Activated T-cell treated with anti-CD3 and anti-CD28 coated beads, Interleukin-2, amount 50 U/mL, for 24 hours (primary cell): ENCODE data around the gene CELF1.

ENCODE experiments used
- DNase-seq: peaks from one replicate; pipeline ENCODE4 v3.0.0-alpha.2; 2020
- H3K27ac Mint-ChIP-seq: 2 replicates; pipeline ENCODE4 v1.8.0; 2020; ENCODE audit warnings: mild to moderate bottlenecking, mixed read lengths
- H3K27me3 Mint-ChIP-seq: 2 replicates; pipeline ENCODE4 v1.8.0; 2020; ENCODE audit warnings: mixed read lengths
- H3K36me3 Mint-ChIP-seq: 2 replicates; pipeline ENCODE4 v1.8.0; 2020; ENCODE audit warnings: low read depth, mixed read lengths
- H3K4me1 Mint-ChIP-seq: 2 replicates; pipeline ENCODE4 v1.8.0; 2020; ENCODE audit warnings: low read depth, mixed read lengths
- H3K4me3 Mint-ChIP-seq: 2 replicates; pipeline ENCODE4 v1.8.0; 2020; ENCODE audit warnings: mild to moderate bottlenecking, moderate library complexity, mixed read lengths
- H3K9me3 Mint-ChIP-seq: 2 replicates; pipeline ENCODE4 v1.8.0; 2020; ENCODE audit warnings: mixed read lengths

The CELF1 gene

GRCh38 chr11:47502767-47503166 is 50.2 kb downstream of the CELF1 start:
- H3K36me3 Mint-ChIP-seq, result peaks cover 45% of the 10 kb centered on the region
- H3K4me1 Mint-ChIP-seq, result peaks cover 80% of the 10 kb centered on the region
- peak overlapping the region; percentile 34 for H3K27ac Mint-ChIP-seq
- H3K4me3 Mint-ChIP-seq, result no peak overlapping the region
- no peak for DNase-seq
- H3K9me3 Mint-ChIP-seq, result no peaks in the 10 kb centered on the region
- no peaks in the 10 kb centered on the region for H3K27me3 Mint-ChIP-seq

- peak overlapping the region; percentile 58 for H3K27ac Mint-ChIP-seq
- no peaks in the 10 kb centered on the region for H3K27me3 Mint-ChIP-seq
- no peaks in the 10 kb centered on the region for H3K9me3 Mint-ChIP-seq
- H3K4me1 Mint-ChIP-seq, result peaks cover 65% of the 10 kb centered on the region
- DNase-seq, result no peak
- peaks cover 33% of the 10 kb centered on the region for H3K36me3 Mint-ChIP-seq
- no peak overlapping the region for H3K4me3 Mint-ChIP-seq
These were observed 51.8 kb downstream of the CELF1 start for GRCh38 chr11:47501101-47501500.

- Mint-ChIP-seq H3K4me1 (peaks cover 58% of the 10 kb centered on the region), H3K9me3 (no peaks in the 10 kb centered on the region), H3K27me3 (no peaks in the 10 kb centered on the region), H3K4me3 (no peak overlapping the region), H3K27ac (peak overlapping the region; percentile 79), H3K36me3 (peaks cover 27% of the 10 kb centered on the region)
- no peak for DNase-seq
These were observed 52.8 kb downstream of the CELF1 start for GRCh38 chr11:47500121-47500520.

GRCh38 chr11:47499614-47500013 is 53.3 kb downstream of the CELF1 start:
- Mint-ChIP-seq H3K9me3 (no peaks in the 10 kb centered on the region), H3K36me3 (peaks cover 23% of the 10 kb centered on the region), H3K27me3 (no peaks in the 10 kb centered on the region), H3K4me1 (peaks cover 54% of the 10 kb centered on the region), H3K4me3 (no peak overlapping the region), H3K27ac (peak overlapping the region; percentile 79)
- DNase-seq, result no peak

GRCh38 chr11:47499161-47499560 is 53.8 kb downstream of the CELF1 start:
- H3K4me1 Mint-ChIP-seq, result peaks cover 56% of the 10 kb centered on the region
- H3K4me3 Mint-ChIP-seq, result no peak overlapping the region
- no peak for DNase-seq
- H3K27me3 Mint-ChIP-seq, result no peaks in the 10 kb centered on the region
- no peaks in the 10 kb centered on the region for H3K9me3 Mint-ChIP-seq
- H3K36me3 Mint-ChIP-seq, result peaks cover 24% of the 10 kb centered on the region
- H3K27ac Mint-ChIP-seq, result peak overlapping the region; percentile 79

- no peak overlapping the region for H3K4me3 Mint-ChIP-seq
- H3K36me3 Mint-ChIP-seq, result peaks cover 24% of the 10 kb centered on the region
- no peak for DNase-seq
- H3K9me3 Mint-ChIP-seq, result no peaks in the 10 kb centered on the region
- no peaks in the 10 kb centered on the region for H3K27me3 Mint-ChIP-seq
- peaks cover 55% of the 10 kb centered on the region for H3K4me1 Mint-ChIP-seq
- H3K27ac Mint-ChIP-seq, result no peak overlapping the region
These were observed 54.3 kb downstream of the CELF1 start for GRCh38 chr11:47498584-47499152.

- peaks cover 25% of the 10 kb centered on the region for H3K36me3 Mint-ChIP-seq
- H3K4me1 Mint-ChIP-seq, result peaks cover 49% of the 10 kb centered on the region
- H3K4me3 Mint-ChIP-seq, result no peak overlapping the region
- no peaks in the 10 kb centered on the region for H3K9me3 Mint-ChIP-seq
- H3K27ac Mint-ChIP-seq, result peak overlapping the region; percentile 38
- DNase-seq, result no peak
- H3K27me3 Mint-ChIP-seq, result no peaks in the 10 kb centered on the region
These were observed 54.8 kb downstream of the CELF1 start for GRCh38 chr11:47498149-47498548.

GRCh38 chr11:47496808-47497207 is 56.1 kb downstream of the CELF1 start:
- Mint-ChIP-seq H3K4me1 (peaks cover 42% of the 10 kb centered on the region), H3K27ac (no peak overlapping the region), H3K27me3 (no peaks in the 10 kb centered on the region), H3K9me3 (no peaks in the 10 kb centered on the region), H3K4me3 (no peak overlapping the region), H3K36me3 (peaks cover 25% of the 10 kb centered on the region)
- no peak for DNase-seq

GRCh38 chr11:47495856-47496217 is 57.1 kb downstream of the CELF1 start:
- Mint-ChIP-seq H3K27ac (no peak overlapping the region), H3K4me1 (peaks cover 41% of the 10 kb centered on the region), H3K9me3 (no peaks in the 10 kb centered on the region), H3K4me3 (no peak overlapping the region), H3K27me3 (no peaks in the 10 kb centered on the region), H3K36me3 (peaks cover 29% of the 10 kb centered on the region)
- no peak for DNase-seq

- Mint-ChIP-seq H3K4me1 (peaks cover 36% of the 10 kb centered on the region), H3K9me3 (no peaks in the 10 kb centered on the region), H3K27ac (no peak overlapping the region), H3K27me3 (no peaks in the 10 kb centered on the region), H3K36me3 (peaks cover 30% of the 10 kb centered on the region), H3K4me3 (no peak overlapping the region)
- DNase-seq, result no peak
These were observed 57.7 kb downstream of the CELF1 start for GRCh38 chr11:47495011-47495855.

- Mint-ChIP-seq H3K27me3 (no peaks in the 10 kb centered on the region), H3K36me3 (peaks cover 79% of the 10 kb centered on the region), H3K27ac (peak overlapping the region; percentile 42), H3K9me3 (no peaks in the 10 kb centered on the region), H3K4me3 (no peak overlapping the region), H3K4me1 (peaks cover 36% of the 10 kb centered on the region)
- DNase-seq, result no peak
These were observed 63.6 kb downstream of the CELF1 start for GRCh38 chr11:47489395-47489755.

GRCh38 chr11:47488674-47489394 is 64.1 kb downstream of the CELF1 start:
- Mint-ChIP-seq H3K9me3 (no peaks in the 10 kb centered on the region), H3K4me1 (peaks cover 32% of the 10 kb centered on the region), H3K27ac (peak overlapping the region; percentile 68), H3K4me3 (no peak overlapping the region), H3K36me3 (peaks cover 79% of the 10 kb centered on the region), H3K27me3 (no peaks in the 10 kb centered on the region)
- no peak for DNase-seq

- Mint-ChIP-seq H3K4me3 (no peak overlapping the region), H3K4me1 (peaks cover 31% of the 10 kb centered on the region), H3K27me3 (no peaks in the 10 kb centered on the region), H3K27ac (peak overlapping the region; percentile 68), H3K9me3 (no peaks in the 10 kb centered on the region), H3K36me3 (peaks cover 80% of the 10 kb centered on the region)
- no peak for DNase-seq
These were observed 64.8 kb downstream of the CELF1 start for GRCh38 chr11:47488111-47488510.

- H3K27me3 Mint-ChIP-seq, result no peaks in the 10 kb centered on the region
- peaks cover 81% of the 10 kb centered on the region for H3K36me3 Mint-ChIP-seq
- H3K9me3 Mint-ChIP-seq, result no peaks in the 10 kb centered on the region
- peak overlapping the region; percentile 55 for H3K27ac Mint-ChIP-seq
- no peak overlapping the region for H3K4me3 Mint-ChIP-seq
- H3K4me1 Mint-ChIP-seq, result peaks cover 28% of the 10 kb centered on the region
- no peak for DNase-seq
These were observed 65.5 kb downstream of the CELF1 start for GRCh38 chr11:47487421-47487820.

GRCh38 chr11:47485107-47485506 is 67.8 kb downstream of the CELF1 start:
- DNase-seq, result no peak
- Mint-ChIP-seq H3K4me3 (no peak overlapping the region), H3K36me3 (peaks cover 90% of the 10 kb centered on the region), H3K27ac (peak overlapping the region; percentile 66), H3K27me3 (no peaks in the 10 kb centered on the region), H3K9me3 (no peaks in the 10 kb centered on the region), H3K4me1 (peaks cover 21% of the 10 kb centered on the region)
